22Rv1 (cell line): Measurements from ENCODE around the gene DIP2C.

Source experiments
- H3K27ac ChIP-seq: fragments of 450-650 bp; 2 replicates; pipeline ENCODE4 v1.5.1; 2017
- ZFX ChIP-seq: fragments of 450-650 bp; IDR thresholded peaks from 2 replicates; pipeline ENCODE4 v1.6.1; 2017; ENCODE audit warnings: antibody characterized with exemption, borderline replicate concordance
- TF ChIP-seq, protein P1 (sequence below): fragments of 450-650 bp; IDR thresholded peaks from 2 replicates; pipeline ENCODE4 v1.5.1; 2017; ENCODE audit warnings: mild to moderate bottlenecking

DIP2C gene, protein sequence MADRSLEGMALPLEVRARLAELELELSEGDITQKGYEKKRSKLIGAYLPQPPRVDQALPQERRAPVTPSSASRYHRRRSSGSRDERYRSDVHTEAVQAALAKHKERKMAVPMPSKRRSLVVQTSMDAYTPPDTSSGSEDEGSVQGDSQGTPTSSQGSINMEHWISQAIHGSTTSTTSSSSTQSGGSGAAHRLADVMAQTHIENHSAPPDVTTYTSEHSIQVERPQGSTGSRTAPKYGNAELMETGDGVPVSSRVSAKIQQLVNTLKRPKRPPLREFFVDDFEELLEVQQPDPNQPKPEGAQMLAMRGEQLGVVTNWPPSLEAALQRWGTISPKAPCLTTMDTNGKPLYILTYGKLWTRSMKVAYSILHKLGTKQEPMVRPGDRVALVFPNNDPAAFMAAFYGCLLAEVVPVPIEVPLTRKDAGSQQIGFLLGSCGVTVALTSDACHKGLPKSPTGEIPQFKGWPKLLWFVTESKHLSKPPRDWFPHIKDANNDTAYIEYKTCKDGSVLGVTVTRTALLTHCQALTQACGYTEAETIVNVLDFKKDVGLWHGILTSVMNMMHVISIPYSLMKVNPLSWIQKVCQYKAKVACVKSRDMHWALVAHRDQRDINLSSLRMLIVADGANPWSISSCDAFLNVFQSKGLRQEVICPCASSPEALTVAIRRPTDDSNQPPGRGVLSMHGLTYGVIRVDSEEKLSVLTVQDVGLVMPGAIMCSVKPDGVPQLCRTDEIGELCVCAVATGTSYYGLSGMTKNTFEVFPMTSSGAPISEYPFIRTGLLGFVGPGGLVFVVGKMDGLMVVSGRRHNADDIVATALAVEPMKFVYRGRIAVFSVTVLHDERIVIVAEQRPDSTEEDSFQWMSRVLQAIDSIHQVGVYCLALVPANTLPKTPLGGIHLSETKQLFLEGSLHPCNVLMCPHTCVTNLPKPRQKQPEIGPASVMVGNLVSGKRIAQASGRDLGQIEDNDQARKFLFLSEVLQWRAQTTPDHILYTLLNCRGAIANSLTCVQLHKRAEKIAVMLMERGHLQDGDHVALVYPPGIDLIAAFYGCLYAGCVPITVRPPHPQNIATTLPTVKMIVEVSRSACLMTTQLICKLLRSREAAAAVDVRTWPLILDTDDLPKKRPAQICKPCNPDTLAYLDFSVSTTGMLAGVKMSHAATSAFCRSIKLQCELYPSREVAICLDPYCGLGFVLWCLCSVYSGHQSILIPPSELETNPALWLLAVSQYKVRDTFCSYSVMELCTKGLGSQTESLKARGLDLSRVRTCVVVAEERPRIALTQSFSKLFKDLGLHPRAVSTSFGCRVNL (N-terminal part only)

DNA sequence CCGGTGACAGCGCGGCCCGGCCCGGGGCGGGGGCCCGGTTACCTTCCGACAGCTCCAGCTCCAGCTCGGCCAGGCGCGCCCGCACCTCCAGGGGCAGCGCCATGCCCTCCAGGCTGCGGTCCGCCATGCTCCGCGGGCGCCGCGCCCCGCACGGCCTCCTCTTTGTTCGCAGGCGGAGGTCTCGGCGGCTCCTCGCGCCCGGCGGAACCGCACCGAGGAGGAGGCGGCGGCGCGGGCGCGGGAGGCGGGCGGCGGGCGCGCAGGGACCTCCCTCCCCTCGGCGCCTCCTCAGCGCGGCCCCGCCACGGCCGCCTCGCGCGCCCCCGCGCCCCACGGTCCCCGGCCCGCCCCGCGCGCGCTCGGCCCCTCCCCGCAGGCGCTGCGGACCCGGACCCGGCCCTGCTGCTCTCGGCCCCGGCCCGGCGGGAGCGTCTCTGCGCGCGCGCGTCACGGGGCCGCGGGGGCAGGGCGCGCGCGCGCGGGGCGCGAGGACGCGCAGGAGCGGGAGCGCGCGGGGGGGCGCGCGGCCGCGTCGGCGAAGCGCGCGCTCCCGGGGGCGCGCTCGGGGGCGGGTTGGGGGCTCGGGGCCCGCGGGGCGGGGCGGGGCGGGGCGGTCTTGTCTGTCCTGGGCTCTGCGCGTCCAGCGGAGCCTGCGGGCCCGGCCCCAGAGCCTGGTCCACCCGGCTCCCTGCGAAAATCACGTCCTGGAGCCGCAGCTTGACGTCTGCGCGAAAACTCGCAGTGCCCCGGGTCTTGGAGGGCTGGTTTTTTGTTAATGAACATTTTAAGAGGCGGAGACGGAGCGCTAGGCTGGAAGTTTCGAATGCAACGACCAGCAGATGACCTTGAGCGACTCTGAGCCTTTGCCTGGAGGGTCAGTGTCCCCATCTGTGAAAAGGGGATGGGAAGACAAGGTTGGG is at the start of gene DIP2C:
DIP2C (minus strand) TSS at position 217 of the 920 bp plus-strand sequence; CDS start at position 127, 90 bp downstream.
- peak within 1 kb of the TSS; percentile 75 for H3K27ac ChIP-seq
- TF ChIP-seq ZFX: no peak
- TF ChIP-seq, protein P1, sequence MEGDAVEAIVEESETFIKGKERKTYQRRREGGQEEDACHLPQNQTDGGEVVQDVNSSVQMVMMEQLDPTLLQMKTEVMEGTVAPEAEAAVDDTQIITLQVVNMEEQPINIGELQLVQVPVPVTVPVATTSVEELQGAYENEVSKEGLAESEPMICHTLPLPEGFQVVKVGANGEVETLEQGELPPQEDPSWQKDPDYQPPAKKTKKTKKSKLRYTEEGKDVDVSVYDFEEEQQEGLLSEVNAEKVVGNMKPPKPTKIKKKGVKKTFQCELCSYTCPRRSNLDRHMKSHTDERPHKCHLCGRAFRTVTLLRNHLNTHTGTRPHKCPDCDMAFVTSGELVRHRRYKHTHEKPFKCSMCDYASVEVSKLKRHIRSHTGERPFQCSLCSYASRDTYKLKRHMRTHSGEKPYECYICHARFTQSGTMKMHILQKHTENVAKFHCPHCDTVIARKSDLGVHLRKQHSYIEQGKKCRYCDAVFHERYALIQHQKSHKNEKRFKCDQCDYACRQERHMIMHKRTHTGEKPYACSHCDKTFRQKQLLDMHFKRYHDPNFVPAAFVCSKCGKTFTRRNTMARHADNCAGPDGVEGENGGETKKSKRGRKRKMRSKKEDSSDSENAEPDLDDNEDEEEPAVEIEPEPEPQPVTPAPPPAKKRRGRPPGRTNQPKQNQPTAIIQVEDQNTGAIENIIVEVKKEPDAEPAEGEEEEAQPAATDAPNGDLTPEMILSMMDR: no peak

DNA sequence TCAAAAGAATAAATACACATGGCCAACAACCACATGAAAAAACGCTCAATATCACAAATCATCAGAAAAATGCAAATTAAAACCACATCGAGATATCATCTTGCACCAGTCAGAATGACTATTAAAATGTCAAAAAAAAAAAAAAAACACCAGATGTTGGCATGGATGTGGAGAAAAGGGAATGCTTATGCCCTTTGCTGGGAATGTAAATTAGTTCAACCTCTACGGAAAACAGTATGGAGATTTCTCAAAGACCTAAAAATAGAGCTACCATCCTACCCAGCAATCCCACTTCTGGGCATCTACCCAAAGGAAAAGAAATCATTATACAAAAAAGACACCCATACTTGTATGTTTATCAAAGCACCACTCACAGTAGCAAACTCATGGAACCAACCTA is 45.0 kb upstream of the DIP2C start:
- no peak overlapping the region for H3K27ac ChIP-seq
- TF ChIP-seq ZFX: no peak
- TF ChIP-seq, protein P1: no peak

DNA sequence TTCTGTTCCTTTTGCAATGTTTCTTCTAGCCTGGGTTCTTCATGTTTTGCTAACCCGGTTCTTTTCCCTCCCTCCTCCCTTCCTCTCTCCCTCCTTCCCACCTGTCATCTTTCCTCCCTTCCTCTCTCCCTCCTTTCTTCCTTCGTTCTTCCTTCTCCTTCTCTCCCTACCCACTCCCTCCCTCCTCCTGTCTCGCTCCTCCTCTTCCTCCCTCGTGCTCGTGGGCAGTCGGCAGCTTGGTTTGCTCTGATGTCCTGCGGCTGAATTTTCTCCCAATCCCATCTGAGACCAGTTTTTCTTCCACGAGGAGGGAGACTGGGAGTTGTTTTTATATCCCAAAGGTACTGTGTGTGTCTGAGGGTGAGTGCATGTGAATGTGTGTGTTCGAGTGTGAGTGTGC is 43.6 kb upstream of the DIP2C start:
- no peak overlapping the region for H3K27ac ChIP-seq
- TF ChIP-seq, protein P1: no peak
- TF ChIP-seq ZFX: no peak

DNA sequence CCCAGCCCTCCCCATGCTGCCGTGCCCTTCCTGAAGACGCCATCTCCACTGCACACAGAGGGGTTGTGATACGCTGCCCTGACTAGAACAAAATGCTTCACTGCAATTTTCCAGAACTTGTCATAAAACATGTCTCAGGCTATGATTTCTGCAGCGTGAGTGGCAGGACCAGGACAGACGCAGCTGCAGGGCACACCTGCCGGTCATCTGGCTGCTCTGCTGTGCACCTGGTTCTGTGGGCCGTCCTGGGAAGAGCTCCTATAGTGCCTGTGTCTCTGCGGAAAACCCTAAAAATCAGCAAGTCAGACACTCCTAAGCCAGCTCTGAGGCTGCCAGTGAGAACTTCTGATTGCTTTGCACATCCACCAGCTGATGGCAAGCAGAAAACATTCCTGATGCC is 39.7 kb upstream of the DIP2C start:
- TF ChIP-seq, protein P1: no peak
- no peak for TF ChIP-seq ZFX
- H3K27ac ChIP-seq: no peak overlapping the region

DNA sequence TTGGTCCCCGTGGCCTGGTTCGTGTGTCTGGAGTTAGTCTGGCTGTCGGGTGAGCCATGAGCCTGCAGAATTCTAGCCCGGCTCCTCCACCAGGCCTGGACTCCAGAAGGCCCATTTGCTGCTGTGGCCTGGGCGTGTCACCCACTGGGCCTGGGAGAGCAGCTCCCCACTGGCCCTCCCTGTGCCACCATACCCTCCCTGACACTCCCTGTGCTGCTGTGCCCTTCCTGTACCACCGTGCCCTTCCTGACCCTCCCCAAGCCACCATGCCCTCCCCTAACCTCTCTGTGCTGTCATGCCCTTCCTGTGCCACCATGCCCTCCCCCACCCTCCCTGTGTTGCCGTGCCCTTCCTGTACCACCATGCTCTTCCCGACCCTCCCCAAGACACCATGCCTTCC is 39.1 kb upstream of the DIP2C start:
- H3K27ac ChIP-seq: no peak overlapping the region
- TF ChIP-seq, protein P1: no peak
- no peak for TF ChIP-seq ZFX

DNA sequence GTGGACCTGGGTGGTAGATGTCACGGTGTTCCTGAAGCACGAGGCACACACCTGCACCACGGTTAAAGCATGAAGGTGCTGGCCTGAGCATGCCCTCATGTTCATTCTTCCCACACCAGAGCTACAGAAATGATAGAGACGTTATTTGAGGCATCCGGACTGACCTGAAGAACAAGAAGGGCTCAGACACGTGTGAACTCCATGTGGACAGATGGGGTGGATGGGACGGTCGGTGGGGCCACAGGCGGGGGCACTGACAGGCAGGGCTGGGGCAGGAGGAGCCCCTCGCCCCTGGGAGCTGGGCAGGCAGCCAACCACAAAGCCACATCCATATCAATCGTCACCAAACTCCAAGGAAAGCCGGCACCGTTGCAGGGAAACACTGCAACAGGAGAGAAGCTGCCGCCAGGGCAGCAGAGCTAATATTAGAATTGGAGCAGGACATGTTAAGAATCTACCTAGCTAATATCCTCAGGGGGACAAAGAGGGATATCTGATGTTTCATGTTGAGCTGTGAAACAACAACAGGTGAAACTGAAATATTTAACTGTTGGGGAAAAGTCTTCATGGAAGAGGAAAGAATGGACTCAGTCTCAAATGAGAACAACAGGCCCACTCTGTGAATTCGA is 37.8 kb upstream of the DIP2C start:
- no peak overlapping the region for H3K27ac ChIP-seq
- TF ChIP-seq, protein P1: no peak
- TF ChIP-seq ZFX: no peak
